NOMO-1 treated with DMSO at 0.1 percent for 48 hours (cell line): ENCODE results near the gene GSG1L.

Experiments
- DNase-seq: peaks from one replicate; lab custom pipeline; 2025; ENCODE audit not compliant: unreplicated experiment; lab: John Stamatoyannopoulos, UW

The GSG1L gene

DNA sequence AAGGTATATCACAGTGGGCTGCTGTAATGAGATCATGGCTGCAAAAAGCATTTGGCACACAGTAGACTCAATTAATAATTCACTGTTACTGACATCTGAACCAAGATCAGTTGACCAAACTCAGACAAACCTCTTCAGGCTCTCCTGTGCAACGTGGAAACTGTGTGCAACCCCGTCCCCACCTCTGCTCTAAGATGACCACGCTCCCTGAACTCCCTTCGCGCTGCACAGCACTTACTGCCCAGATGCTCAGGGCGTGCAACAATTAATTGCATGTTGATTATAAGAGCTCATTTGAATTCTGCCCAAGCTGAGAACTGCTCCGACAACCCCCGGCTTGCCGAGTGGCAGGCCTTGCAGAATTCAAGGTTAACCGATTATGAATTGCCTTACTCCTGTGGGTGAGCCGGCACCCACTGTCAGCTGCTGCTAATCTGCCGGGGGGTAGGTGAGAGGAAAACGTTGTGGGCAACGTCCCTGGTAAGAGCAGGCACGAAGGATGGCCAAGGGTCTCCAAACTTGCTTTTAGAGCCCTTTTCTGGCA, 1.3 kb upstream of the GSG1L start:
- no peak for DNase-seq

DNA sequence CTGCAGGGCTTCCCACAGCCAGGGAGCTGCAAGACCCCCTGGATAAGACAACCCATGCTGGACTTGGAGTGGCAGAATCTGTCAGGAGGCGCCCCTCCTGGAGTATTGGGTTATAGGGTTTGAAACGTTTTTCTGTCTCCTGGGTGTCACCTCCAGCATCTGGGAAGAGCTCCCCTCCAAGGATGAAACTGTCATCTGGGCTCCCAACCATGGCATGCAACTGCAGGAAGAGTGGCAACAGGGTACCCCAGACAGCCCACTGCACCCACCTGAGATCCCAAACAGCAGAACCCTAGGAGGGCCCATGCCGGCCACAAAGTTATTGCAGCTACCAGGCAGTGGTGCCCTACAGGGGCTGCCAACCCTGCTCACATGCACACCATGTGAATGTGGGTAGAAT, 636 bp upstream of the GSG1L start:
- DNase-seq = no peak

DNA sequence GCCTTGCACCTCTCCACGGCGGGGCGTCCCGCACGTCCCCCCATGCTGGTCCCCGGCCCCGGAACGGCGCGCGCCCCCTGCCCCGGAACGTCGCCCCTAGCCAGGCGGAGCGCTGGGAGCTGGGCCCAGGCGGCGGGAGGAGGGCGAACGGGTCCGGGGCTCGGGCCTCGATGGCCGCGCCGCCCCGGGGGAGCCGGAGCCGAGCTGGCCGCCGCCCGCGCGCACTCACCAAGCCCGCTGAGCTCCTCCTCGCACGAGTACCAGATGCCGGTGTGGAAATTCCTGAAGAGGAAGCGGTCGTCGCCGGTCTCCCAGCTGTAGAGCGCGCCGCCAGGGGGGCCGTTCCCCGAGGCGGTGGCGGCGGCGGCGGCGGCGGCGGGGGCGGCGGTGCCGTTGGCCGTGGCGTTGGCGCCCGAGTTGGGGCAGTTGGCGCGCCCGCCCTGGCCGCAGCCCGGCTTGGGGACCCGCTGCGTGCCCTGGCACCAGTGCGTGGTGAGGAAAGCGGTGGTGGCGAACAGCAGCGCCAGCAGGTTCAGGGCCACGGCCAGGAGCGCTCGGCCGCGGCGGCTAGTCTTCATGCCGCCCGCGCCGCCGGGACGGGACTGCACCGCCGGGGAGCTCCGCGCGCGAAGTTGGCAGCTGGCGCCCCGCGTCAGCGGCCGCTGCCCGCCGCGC, 530 bp downstream of the GSG1L start:
- DNase-seq = peak; percentile 45

DNA sequence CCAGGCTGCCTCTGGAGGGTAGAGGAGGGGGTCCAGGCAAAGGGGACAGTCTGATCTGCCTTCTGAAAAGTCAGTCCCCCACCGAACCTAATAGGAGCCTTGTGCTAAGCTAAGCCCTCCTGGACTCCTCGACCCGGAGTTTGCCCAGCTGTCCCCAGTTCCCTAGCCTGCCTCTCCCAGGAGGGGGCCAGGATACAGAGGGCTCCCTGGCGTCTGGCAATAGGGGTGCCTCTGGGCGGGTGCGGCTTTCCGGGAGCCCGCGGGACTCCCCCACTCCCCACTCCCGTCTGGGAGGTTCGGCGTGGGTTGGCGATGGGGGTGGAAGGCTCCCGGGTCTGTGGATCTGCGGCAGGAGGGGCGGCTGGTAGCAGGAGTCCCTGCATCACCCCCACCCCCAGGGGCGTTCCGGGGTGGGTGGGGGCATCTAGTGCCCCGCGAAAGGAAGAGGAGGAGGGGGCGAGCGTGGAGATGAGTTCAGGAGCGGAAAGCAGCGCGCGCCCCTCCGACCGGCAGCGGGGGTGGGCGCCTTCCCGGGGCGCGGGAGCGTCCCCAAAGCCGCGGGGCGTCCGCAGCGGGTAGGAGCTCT, 1.2 kb downstream of the GSG1L start:
- DNase-seq = no peak

DNA sequence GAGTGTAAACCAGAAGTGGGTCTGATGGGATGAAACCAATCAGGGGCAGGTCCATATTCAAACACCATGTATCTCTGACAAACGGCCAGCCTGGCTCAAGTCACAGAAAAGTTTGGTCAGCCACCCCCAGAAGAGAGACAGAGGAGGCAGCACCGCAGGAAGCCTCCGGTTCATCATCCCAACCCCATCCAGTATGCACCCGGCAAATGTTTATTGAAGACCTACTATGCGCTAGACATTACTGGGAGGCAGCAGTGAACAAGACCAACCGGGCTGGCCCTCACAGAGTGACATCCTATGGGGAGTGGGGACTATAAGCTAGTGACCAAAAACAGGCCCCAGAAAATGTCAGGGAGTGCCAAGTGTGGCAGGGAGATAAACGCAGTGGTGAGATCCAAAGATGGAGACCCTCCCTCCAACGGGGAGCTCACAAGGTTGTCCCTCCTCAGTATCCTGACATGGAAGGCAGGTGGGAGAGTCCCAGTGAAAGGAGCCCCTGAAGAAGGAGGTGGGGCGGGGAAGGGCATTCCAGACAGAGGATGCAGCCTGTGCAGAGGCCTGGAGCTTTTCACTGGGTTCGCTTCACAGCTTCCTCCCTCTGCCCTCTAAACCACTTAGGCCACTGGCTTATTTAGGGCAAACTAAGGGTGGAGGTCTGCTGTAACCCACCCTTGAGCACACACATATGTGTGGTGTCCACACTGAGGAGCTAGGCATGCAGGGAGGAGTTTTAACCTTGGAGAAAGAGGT, 2.0 kb downstream of the GSG1L start:
- DNase-seq = no peak

DNA sequence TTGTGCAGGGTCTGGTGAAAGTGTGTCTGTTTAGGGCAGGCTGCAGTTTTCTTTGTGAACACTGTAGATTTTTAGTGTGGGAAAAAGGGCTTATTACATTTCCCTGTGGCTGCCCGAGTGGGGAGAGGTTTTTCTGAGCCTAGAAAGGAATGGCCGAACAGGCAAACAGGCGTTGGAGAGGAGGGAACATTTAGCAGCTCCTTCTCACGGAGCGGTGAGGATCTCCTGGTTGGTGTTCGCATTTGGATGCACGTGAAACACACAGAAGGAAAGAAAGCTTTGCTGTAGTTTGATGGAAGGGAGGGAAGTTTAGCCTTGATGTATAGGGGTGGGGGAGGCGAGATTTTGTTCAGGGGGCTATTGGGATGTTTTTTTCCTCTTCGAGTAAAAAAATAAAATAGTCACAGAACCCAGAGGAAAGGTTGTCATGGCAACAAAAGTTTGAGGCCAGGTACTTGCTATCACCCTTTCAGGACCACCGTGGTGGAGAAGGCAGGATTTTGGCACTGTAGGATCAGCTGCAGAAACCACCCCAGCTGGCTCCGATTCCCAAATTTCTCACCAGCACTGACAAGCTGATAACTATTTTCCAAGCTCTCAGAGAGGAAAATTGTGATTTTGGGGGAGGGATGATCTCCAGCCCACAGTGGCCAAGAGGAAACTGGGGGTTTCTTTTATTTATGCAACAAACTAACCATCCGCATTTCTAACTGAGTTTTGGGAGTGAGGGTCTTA, 3.5 kb downstream of the GSG1L start:
- DNase-seq = no peak

DNA sequence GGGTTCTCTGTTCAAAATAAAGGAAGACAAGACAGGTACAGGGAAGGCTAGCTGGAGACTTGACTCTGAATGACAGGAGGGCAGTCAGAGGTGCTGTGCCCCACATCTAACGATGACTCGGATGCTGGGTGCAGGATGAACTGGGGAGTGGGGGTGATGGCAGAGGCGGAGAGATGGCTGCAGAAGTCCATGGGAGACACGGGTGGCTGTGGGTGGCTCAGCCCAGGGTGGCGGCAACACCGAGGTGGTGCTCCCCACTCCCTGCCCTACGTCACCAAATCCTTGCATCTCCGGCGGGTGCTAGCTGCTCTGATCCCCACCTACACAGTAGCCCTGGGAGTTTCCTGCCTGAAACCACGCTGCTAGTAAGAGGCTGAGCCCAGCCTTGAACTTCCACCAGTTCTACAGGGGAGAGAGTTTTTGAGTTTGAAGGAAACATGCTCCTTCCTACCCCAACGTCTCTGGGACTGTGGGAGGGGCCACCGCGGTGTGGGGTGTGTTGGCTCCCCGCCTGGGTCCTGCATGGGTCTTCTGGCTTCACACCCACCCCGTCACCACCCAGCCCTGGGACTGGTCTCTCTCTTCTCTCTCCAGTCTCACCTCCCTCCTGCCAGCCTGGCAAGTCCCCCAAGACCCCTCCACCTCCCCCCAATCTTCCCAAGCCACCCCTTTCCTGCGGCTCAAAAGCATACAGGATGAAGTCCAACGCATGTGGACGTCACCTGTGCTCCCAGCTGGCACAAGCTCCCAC, 4.5 kb downstream of the GSG1L start:
- no peak for DNase-seq

DNA sequence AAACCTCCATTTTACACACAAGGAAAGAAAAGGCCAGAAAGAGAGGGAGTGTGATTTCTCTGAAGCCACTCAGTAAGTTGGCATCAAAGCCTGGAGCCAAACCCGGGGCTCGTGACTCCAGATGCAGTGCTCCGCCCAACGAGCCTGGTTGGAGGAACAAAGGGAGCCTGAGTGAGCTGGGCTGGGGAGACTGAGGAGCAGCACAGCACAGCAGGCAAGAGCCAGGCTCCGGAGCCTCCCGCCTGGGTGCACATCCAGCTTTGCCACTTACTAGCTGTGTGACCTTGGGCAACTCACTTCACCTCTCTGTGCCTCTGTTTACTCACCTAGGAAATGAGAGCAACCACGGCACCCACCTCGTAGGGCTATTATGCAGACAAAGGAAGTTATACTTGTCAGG, 5.6 kb downstream of the GSG1L start:
- no peak for DNase-seq

DNA sequence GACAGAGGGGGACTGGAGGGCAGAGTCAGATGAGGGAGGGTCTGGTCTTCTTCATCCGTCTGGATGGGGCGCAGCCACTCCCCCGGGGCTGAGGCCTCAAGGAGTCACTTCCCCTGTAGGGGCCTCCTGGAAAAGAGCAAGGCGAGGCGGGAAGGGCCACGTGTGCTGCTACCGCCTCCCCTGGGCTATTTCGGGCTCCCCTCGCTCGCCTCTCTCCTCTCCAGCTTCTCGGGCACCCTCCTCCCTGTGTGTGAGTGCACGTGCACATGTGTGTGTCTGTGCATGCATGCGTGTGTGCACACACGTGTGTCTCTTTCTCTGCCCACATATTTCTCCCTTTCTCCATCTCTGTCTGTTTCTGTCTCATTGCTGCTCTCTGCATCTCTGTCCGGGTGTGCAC, 10.1 kb downstream of the GSG1L start:
- no peak for DNase-seq

DNA sequence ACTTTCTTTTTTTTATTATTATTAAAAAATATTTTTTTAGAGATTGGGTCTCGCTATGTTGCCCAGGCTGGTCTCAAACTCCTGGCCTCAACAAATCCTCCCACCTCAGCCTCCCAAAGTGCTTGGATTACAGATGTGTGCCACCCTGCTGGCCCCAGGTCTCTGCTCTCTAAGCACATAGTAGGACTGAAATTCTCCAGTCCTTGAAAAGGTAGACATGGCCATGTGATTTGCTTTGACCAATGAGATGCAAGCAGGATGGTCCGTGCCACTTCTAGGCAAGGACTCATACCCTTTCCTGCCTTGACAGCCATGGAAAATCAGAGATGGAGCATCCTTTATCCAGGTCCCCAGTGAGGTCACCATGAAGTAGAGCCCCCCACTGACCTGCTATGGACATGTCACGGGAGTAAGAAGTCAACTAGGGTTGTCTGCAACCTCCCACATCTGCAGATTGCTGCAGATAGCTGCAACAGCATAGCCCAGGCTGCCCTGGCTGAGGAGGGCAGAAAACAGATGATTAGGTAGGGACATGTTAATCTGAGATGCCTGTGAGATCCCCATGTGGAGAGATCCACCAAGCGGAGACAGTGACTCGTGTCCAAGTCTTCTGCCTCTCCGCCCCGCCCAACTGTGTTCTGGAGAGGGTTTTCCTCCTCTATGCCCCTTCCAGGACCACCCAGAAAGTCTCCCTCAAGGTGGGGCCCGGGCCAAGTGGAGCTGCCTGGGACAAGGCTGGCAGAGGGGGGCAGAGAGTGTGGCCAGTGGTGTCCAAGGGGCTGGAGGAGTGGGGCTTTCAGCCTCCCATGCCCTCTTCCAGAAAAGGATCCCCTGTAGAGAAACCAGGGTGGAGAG, 11.0 kb downstream of the GSG1L start:
- DNase-seq = no peak

DNA sequence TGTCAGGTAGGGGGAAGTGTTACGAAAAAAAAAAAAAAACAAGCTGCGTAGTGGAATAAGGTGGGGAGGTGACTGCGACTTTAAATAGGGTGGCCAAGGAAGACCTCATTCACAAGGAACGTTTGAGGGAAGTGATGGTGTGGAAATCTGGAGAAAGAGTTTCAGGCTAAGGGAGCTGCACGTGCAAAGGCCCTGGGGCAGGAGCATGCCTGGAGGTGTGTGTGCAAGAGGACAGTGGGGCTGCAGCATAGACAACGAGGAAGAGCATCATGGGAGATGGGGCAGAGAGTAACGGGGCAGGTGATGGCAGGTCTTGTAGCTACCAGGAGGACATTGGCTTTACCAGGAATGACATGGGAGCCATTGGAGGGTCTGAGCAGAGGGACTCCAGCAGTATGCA, 12.0 kb downstream of the GSG1L start:
- no peak for DNase-seq

DNA sequence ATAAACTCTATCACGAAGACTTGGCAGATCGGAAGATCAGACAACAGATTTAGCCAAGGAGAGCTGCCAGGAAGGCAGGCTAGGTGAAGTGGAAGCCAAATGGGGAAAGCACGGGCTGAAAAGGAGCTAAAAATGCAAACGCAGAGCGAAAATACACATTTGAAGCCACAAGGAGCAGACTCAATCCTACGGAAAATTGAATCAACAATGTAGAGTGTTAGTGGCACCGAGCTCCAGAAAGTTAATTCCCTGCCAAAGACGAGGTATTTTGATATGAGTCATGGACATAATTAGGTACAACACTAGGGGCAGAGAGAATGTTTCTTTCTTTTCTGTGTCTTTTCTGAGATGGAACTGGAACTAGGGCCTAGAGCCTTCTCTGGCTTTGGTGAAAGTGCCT, 20.7 kb downstream of the GSG1L start:
- DNase-seq = no peak

DNA sequence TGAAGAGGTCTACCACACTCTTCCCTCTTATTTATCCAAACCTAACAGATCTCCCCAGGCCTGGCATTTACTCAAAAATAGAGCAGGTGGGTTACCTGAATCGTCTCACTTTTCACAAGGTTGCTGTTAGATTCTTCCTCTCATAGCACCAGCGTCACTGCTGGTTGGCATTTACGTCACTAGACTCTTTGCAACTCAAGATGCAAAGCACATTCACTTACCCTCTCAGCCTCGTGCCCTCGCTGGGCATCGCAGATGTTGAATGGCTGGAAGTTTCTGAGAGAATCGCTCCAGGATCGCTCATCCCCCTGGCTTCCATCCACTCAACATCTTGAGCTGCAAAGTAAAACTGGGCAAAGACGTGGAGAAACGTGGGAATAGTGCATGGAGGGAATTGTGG, 21.9 kb downstream of the GSG1L start:
- DNase-seq = no peak

DNA sequence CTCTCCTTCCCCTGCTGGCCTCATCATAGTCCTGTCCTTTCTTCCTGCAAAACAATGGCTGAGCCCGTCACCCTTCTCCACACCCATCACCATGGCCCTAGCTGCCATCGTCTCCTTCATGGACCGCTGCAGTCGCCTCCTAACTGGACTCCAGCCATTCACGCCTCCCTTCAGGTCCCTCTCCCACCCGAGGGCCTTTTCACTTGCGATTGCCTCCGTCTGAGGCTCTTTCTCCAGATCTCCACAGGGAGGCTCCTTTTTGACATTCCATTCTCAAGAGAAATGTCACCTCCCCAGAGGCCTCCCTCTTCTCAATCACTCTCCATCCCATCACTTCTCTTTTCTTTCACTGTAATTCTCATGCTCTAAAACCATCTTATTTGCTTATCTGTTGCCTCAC, 23.5 kb downstream of the GSG1L start:
- DNase-seq = no peak

DNA sequence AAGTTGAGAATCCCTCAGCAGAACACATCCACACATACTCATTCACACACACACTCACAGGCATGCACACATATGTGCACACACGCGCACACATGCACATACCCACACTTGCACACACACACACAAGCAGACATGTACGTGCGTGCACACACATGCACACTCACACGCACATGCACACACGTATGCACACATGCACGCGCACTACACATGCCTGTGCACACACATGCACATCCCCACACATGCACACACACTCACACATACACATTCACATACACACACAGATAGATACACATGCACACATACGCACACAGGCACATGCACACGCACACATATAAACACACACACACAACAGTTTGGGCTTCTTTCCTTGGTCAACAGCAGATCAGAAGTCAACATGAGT, 24.0 kb downstream of the GSG1L start:
- DNase-seq = no peak

DNA sequence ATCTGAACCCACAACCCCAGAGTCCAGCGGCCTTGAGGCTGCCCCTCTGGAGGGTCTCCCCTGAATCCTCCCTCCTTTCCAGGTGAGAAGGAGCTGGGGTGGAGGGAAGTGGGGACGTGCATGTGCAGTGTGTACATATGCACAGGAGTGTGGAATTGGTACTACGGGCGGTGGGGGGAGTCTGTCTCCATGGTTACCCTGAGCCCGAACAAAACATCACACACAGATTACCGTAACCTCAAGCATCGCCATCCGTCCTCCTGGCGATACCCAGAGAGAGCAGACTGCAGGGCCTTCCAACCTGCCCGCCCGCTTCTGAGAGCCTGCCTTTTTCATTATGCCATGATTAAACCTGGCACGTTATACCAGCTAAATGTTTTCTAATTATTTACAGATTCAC, 25.1 kb downstream of the GSG1L start:
- DNase-seq = no peak

DNA sequence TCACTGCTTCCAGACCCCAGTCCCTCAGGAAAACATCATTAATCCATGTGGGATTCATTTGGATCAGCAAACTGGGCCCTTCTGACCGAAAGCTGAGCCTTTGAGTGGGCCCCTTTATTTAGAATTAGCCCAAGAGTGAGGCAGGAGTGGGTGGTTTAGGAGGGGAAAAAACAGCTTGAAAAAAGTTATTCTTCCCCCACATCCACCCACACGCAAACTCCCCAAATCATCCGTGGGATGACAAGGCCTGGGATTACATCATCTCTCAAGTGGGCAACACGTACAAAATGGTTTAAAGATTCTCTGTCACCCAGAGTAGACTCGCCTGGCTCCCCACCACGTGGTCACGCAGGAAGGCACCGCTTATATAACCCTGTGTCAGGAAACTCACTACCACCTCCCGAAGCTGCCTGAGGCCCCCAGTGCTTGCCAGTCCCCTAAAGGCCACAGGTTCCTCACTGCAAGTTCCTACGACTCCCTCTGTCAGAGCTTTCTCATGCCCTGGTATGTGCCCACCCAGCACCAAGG, 27.6 kb downstream of the GSG1L start:
- DNase-seq = no peak

DNA sequence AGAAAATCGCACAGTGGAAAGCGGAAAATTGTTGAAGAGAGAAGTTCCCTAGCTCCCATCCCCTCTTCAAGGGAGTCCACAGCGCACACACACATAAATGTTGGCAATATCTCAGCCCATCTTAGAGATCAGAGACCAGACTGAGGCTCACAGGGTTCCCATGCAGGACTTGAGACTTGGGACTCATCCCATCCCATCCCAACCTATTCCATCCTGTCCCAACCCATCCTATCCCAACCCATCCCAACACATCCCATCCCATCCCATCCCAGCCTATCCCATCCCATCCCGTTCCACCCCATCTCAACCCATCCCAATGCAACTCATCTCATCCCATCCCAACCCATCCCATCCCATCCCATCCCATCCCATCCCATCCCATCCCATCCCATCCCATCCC, 29.6 kb downstream of the GSG1L start:
- DNase-seq = no peak

DNA sequence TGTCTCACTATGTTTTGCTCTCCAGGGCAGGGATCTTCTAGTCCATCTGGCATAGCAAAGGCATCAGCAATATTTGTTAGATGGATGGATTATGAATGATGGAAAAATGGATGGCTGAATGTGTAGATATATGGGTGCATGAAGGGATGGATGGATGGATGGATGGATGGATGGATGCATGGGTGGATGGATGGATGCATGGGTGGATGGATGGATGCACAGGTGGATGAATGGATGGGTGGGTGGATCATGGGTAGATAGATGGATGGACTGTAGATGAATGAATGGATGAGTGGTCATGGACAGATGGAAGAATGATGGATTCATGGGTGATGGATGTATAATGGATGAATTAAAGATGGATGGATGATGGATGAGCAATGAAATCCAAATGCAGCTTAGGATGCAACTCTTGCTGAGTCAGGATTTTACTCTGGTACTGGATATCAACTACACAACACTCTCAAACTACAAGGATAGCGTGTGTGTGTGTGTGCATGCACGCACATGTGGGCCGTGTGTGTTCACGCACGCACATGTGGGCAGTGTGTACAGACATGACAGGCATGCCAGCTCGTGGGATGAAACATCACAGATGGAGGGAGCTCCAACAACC, 34.0 kb downstream of the GSG1L start:
- DNase-seq = no peak
